Urinary bladder (tissue), 4 donors: ENCODE data around the gene UBE2D1. TPM values are rescaled to one million over a fixed set of nuclear protein-coding genes. Genes with fewer than 3 reads are reported as not detected.
"Not testable (repeated sequence)": the region's sequence is repeated elsewhere in the genome, so short reads cannot be mapped to it uniquely, and the experiment has no call there.

Experiments
- DNase-seq: peaks from one replicate; pipeline ENCODE4 v3.0.0-alpha.2; 2015; ENCODE audit errors: extremely low spot score
- H3K27ac ChIP-seq: one replicate; pipeline ENCODE4 v1.5.1; 2013; ENCODE audit warnings: low read depth, mild to moderate bottlenecking, moderate library complexity
- H3K36me3 ChIP-seq: one replicate; pipeline ENCODE4 v1.6.1; 2013; ENCODE audit warnings: mild to moderate bottlenecking, moderate library complexity; ENCODE audit not compliant: insufficient read depth
- H3K4me1 ChIP-seq: one replicate; pipeline ENCODE4 v1.6.1; 2013; ENCODE audit warnings: mild to moderate bottlenecking, moderate library complexity; ENCODE audit not compliant: insufficient read depth
- H3K4me3 ChIP-seq: one replicate; pipeline ENCODE4 v1.5.1; 2013; ENCODE audit warnings: low read depth, low read length
- WGBS: extraction: QIAGEN DNeasy Blood & Tissue Kit; methylation state at CpG from one replicate; pipeline ENCODE4 v1.1.7; 2013; 5-methylcytosine and 5-hydroxymethylcytosine counted together
- polyA plus RNA-seq: library from polyadenylated mRNA; stranded (reverse); fragments of 200-250 nt; gene quantifications from one replicate; pipeline ENCODE4 v1.2.3, GENCODE V29; 2013
- total RNA-seq: library from RNA; depleted of rRNA; stranded (reverse); fragments of >200 nt; gene quantifications from one replicate; pipeline ENCODE4 v1.2.3, GENCODE V29; 2014
- donor health status: healthy with polysubstance abuse.
- donor health status: healthy.

The UBE2D1 gene
- total and polyA plus RNA-seq, 2 donors, result 13.3 to 34.5 TPM

DNA sequence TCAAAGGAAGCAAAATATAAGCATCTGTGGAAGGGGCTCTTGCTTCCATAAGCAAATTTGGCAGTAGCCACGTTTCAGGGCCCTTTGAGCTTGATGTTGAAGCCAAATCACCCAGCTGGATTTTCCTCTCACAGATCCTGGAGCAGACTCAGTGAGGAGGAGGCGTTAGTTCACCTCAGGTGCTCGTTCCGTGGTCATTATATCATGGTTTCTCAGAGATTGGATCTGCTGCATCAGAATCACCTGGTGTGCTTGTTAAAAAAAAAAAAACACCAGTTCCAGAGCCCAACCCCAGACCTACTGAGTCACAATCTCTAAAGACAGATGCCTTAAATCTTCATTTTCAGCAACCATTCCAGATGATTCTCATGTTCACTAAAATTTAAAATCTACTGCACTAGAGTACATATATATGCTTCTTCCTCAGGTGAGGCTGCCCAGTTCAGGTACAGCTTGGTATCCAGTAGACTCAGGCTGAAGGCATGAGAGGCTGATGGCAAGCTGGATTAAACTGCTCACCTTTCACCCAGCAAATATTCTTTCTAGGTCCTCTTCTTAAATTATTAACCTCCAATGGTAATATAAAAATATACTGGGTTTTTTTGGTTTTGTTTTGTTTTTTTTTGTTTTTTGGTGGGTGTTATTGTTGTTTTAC lies 75.3 kb downstream of the UBE2D1 start:
- no peak for DNase-seq
- no peaks in the 10 kb centered on the region for H3K36me3 ChIP-seq
- H3K4me1 ChIP-seq, result no peaks in the 10 kb centered on the region
- no peak overlapping the region for H3K4me3 ChIP-seq
- no peak overlapping the region for H3K27ac ChIP-seq
- 68% methylated on average over 4 of the region's 4 CpGs for WGBS

DNA sequence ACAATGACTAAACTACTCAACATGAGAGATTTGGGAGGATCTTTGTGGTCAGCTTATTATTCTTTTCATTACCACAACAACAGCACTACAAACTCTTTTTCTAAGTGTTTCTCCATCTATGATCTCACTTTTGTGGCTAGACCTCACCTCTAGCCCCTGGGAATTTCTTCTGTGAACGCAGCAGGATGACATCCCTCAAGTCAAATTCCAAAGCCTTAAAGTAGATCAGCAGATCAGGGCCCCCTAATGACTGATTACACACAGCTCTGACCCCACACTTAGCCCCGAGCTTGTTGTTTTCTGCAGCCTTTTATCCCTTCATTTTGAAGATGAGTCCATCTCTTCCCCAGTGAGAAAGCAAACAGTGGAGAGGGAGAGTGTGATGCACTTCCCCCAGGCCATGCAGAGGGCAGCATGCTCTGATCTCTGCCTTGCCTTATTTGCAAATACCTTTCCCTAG lies 77.7 kb downstream of the UBE2D1 start:
- DNase-seq, result no peak
- 31% methylated on average over 2 of the region's 2 CpGs for WGBS
- Histone ChIP-seq H3K4me3 (no peak overlapping the region), H3K36me3 (no peaks in the 10 kb centered on the region), H3K4me1 (no peaks in the 10 kb centered on the region), H3K27ac (no peak overlapping the region)

GRCh38 chr10:58414270-58415041 lies 79.7 kb downstream of the UBE2D1 start:
- peak; percentile 37 for DNase-seq
- no peak overlapping the region for H3K27ac ChIP-seq
- no peaks in the 10 kb centered on the region for H3K36me3 ChIP-seq
- 41% methylated on average over 5 of the region's 5 CpGs for WGBS
- H3K4me1 ChIP-seq, result no peaks in the 10 kb centered on the region
- H3K4me3 ChIP-seq, result no peak overlapping the region

DNA sequence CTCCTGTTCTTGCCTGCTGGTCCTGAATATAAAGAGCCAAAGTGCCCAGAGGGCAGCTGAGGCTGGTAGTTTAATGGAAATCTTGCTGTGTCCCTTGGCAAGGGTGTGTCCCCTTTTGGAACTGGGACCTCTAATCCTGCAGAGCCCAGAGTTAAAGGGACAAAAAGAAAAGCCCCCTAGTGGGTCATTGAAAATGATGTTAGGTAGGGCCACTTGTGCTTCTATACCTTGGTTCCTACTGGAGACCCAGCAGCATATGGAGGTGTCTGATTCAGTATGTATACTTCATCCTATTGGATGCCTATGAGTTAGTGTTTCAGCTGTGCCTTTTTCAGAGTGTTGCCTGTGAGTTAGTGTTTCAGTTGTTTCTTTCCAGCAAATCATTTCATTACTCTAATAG lies 81.0 kb downstream of the UBE2D1 start:
- no peak for DNase-seq
- H3K27ac ChIP-seq, result no peak overlapping the region
- no peak overlapping the region for H3K4me3 ChIP-seq
- H3K36me3 ChIP-seq, result no peaks in the 10 kb centered on the region
- no peaks in the 10 kb centered on the region for H3K4me1 ChIP-seq

- H3K4me3 ChIP-seq, H3K27ac ChIP-seq, H3K4me1 ChIP-seq, DNase-seq, H3K36me3 ChIP-seq: not testable (repeated sequence)
- 90% methylated on average over 2 of the region's 2 CpGs for WGBS
Observed at GRCh38 chr10:58417902-58418301, 83.1 kb downstream of the UBE2D1 start.

Other genes starting within 250 kb of the UBE2D1 start
- gene IPMK, start 67.1 kb upstream of the UBE2D1 start, total RNA-seq, result 14.8 TPM
- 3.0 TPM for gene IPMK, start 67.1 kb upstream of the UBE2D1 start, polyA plus RNA-seq
- 22.9 TPM for gene CISD1, start 65.8 kb upstream of the UBE2D1 start, total RNA-seq
- gene CISD1, start 65.8 kb upstream of the UBE2D1 start, polyA plus RNA-seq, result 44.3 TPM
- 30.8 TPM for gene TFAM, start 50.4 kb downstream of the UBE2D1 start, total RNA-seq
- gene TFAM, start 50.4 kb downstream of the UBE2D1 start, polyA plus RNA-seq, result 15.8 TPM
- 45.3 TPM for gene BICC1, start 177.9 kb downstream of the UBE2D1 start, total RNA-seq
- 5.7 TPM for gene BICC1, start 177.9 kb downstream of the UBE2D1 start, polyA plus RNA-seq